NCI-H226 (cell line): ENCODE measurements around the gene USP15.
"Not testable (repeated sequence)": the region's sequence is repeated elsewhere in the genome, so short reads cannot be mapped to it uniquely, and the experiment has no call there.

Experiments
- DNase-seq: peaks from one replicate; pipeline ENCODE4 v3.0.0-alpha.2; 2015

USP15 gene

GRCh38 chr12:62463252-62463651 lies 203.0 kb downstream of the USP15 start:
- DNase-seq, result not testable (repeated sequence)
